Gastrocnemius medialis (tissue), 4 donors: Measurements from ENCODE around the gene HNRNPCL1.

Experiments used
- CTCF ChIP-seq, 5 experiments: fragments of 450-650 bp in 3 of 5; fragments of 200-600 bp in 2 of 5; sonication (generic) in 2 of 5; IDR thresholded peaks in 4 of 5; conservative IDR thresholded peaks in 1 of 5; 1 replicate in 4 of 5; 2 replicates in 1 of 5; pipeline ENCODE4 v1.5.1; 2016 to 2019; ENCODE audit warnings: antibody characterized with exemption in 5 of 5, mild to moderate bottlenecking in 3 of 5, moderate library complexity in 3 of 5
- POLR2A ChIP-seq, 2 donors: fragments of 450-650 bp; IDR thresholded peaks; one replicate each; pipeline ENCODE4 v1.6.1; 2017; ENCODE audit warnings: antibody characterized with exemption in 2 of 2, mild to moderate bottlenecking in 2 of 2, moderate library complexity in 2 of 2

GRCh38 chr1:12799730-12800129, 48.8 kb downstream of the HNRNPCL1 start:
- TF ChIP-seq CTCF (IDR thresholded peaks at IDR 0.05 in 4 of 5, conservative IDR thresholded peaks at IDR 0.05 in 1 of 5) (no peak), POLR2A (IDR thresholded peaks at IDR 0.05) (no peak)
